Stimulated activated CD4-positive, alpha-beta T cell treated with anti-CD3 and anti-CD28 coated beads, Interleukin-15, amount 100 ng/mL, for 1 hour (primary cell): ENCODE results near the gene SSBP4.

Experiments
- DNase-seq, 2 donors: peaks; one replicate each; pipeline ENCODE4 v3.0.0-alpha.2; 2020; ENCODE audit warnings: low read depth in 1 of 2, low spot score in 1 of 2

SSBP4 gene

DNA sequence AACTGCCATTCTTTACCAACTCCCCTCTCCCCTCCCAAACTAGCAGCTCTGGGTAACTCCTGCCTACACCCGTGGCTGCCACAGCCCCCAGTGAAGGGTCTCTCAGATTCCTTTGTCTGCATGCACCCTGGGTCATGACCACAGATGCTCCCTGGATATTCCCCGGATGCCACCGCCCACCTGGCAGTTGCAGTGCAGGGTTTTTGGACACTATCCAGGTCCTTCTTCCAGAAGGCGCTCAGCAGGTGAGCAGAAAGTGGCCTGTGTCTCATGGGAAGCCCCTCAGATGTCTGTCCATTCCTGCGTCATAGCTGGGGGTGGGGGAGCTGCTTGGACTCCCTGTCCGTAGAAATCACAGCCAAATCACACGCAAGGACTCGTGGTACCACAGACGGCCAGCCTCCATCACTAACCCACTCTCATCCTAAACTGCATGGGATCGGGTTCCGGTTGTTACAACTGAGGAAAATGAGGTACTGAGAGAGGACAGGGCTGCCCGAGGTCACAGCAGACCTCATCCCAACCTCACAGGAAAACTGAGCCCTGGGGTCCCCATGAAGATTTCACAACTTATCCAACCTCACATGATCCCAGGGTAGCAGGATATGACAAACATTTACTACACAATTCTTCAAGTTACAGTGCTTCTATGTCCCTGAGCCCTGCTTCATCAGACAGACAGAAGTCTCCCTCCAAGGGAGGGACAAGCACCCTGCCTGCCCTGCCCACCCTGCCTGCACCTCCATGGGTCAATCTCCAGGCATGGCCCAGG, 64.1 kb downstream of the SSBP4 start:
- no peak for DNase-seq
